Brain microvascular endothelial cell (primary cell): Measurements from ENCODE around the gene CD2AP.
A peak's percentile ranks its signal among the peaks of the same experiment; 100 is the strongest.

ENCODE experiments used
- DNase-seq: peaks from one replicate; pipeline ENCODE4 v3.0.0-alpha.2; 2020
- H3K27ac ChIP-seq: fragments of 250-450 bp; sonication (Bioruptor Pico); 2 replicates; pipeline ENCODE4 v1.5.1; 2020; ENCODE audit warnings: mild to moderate bottlenecking, moderate library complexity
- H3K27me3 ChIP-seq: fragments of 250-450 bp; sonication (Bioruptor Pico); replicated peaks from 2 replicates; pipeline ENCODE4 v1.5.1; 2020; ENCODE audit warnings: mild to moderate bottlenecking
- H3K36me3 ChIP-seq: fragments of 250-450 bp; sonication (Bioruptor Pico); replicated peaks from 2 replicates; pipeline ENCODE4 v1.5.1; 2020; ENCODE audit warnings: mild to moderate bottlenecking
- H3K4me3 ChIP-seq: 2 replicates; pipeline ENCODE4 v1.5.1; 2011; ENCODE audit warnings: low read depth, mild to moderate bottlenecking, control low read depth, low read length, moderate library complexity
- CTCF ChIP-seq: IDR thresholded peaks from 2 replicates; pipeline ENCODE4 v1.5.1; 2011; ENCODE audit warnings: low read depth, mild to moderate bottlenecking, moderate library complexity, low read length, control low read depth, inconsistent platforms; ENCODE audit errors: missing control alignments
- in situ Hi-C: cut with HindIII; loops from 2 replicates; pipeline ENCODE4 v1.10.0; 2017; ENCODE audit warnings: low sequenced_read_pairs, low pct_ligation_motif_present

Gene CD2AP

GRCh38 chr6:47663462-47664216 lies 186.1 kb downstream of the CD2AP start:
- no peaks in the 10 kb centered on the region for H3K36me3 ChIP-seq

DNA sequence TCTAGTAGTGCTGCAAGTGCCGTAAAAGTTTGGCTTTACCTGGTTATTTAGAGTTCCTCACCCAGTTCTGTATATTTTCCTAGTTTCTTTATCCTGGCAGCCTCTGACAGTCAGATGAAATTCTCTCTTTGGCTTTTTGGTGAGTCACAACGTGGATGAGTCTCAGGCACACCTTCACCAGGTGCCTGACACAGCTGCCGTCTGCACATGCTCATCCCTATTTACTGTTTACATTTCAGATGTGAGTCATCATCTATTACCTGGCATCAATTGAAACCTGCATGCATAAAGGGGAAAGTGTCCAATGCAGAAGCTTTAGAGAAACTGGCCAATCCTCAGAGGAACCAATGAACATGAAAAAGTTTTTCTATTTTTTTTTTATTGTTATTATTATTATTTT lies 187.5 kb downstream of the CD2AP start:
- Histone ChIP-seq H3K27me3 (no peaks in the 10 kb centered on the region), H3K36me3 (no peaks in the 10 kb centered on the region), H3K27ac (no peak overlapping the region), H3K4me3 (no peak overlapping the region)
- no peak for DNase-seq
- no peak for TF ChIP-seq CTCF
- in situ Hi-C loops, result no loop called here

More at GRCh38 chr6:47663462-47664216, 186.1 kb downstream of the CD2AP start:
- Histone ChIP-seq H3K27me3 (no peaks in the 10 kb centered on the region), H3K4me3 (no peak overlapping the region), H3K27ac (no peak overlapping the region)
- in situ Hi-C loops, result no loop called here
- DNase-seq, result no peak
- TF ChIP-seq CTCF, result no peak

DNA sequence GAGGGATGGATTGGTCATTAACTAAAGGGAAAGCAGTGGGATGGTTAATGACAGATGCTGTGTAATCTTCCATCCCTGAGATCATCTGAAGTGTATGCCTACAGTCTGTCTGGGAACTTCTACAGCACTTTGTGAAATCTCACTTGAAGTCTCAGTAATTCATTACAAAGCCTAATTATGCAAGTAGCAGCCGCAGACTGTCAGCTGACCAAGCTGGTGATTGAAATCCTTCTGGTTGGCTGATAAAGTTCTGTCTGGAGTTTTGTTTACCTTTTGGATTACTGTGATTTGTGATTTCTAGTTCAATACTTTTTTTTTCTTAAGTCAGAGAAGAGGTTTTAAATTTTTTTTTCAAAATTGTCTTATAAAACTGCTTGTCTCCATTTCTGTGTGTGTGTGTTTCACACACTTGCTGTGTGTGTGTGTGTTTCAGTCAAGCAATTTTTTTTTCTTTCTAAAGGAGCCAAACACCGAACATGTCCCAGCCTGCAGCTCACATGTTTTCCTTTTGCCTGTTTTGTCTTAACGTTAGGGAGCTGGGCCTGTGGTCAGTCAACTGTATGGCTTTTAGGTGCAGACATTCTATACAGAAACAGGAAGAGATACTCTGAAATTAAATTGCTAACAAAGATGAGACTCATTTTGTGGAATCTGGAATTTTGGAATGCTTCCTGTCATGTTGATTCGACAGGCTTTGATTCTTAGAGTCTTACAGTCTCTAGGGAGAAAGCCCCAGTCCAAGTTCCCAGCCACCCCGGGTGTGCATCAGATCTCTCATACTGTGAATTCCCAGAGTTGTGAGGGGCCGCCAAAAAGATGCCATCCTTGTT lies 192.3 kb downstream of the CD2AP start:
- in situ Hi-C loops, result no loop called here
- peak; percentile 17 for DNase-seq
- Histone ChIP-seq H3K27ac (no peak overlapping the region), H3K36me3 (no peaks in the 10 kb centered on the region), H3K27me3 (no peaks in the 10 kb centered on the region), H3K4me3 (no peak overlapping the region)
- no peak for TF ChIP-seq CTCF

DNA sequence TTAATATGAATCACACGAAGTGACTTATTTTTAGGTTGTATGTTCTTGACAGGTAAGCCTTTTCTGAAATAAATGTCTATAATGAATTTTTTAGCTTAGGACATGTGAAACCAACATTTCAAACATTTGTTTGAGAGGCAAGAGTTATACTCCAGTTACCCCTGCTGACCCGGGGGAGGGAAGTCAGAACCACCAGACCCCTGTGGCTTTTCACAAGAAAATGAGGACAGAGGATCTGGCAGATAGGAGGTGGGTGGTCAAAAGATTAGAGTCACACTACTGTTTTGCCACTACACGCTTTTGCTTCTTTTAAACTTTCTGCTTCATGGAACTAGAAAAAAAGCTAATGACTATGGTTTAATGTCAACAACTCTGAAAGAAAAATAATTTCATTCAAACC lies 193.3 kb downstream of the CD2AP start:
- no peaks in the 10 kb centered on the region for H3K27me3 ChIP-seq
- no peak overlapping the region for H3K4me3 ChIP-seq
- no peak for DNase-seq
- H3K27ac ChIP-seq, result no peak overlapping the region
- H3K36me3 ChIP-seq, result no peaks in the 10 kb centered on the region
- in situ Hi-C loops, result no loop called here
- no peak for TF ChIP-seq CTCF

GRCh38 chr6:47671777-47672176 lies 194.2 kb downstream of the CD2AP start:
- in situ Hi-C loops, result no loop called here
- H3K27me3 ChIP-seq, result no peaks in the 10 kb centered on the region
- H3K36me3 ChIP-seq, result no peaks in the 10 kb centered on the region
- no peak for TF ChIP-seq CTCF
- no peak overlapping the region for H3K27ac ChIP-seq
- DNase-seq, result no peak
- no peak overlapping the region for H3K4me3 ChIP-seq
